DND-41 (cell line): ENCODE data around the gene SYCP2.

Experiments
- ATAC-seq: fragments of 200-7000 bp; cut with Tn5 transposase; 3 replicates; pipeline ENCODE4 v1.9.1; 2021; ENCODE audit warnings: low read depth; ENCODE audit not compliant: insufficient read depth
- DNase-seq: peaks from one replicate; pipeline ENCODE4 v3.0.0-alpha.2; 2020
- H2AFZ ChIP-seq: 2 replicates; pipeline ENCODE4 v1.6.0; 2012; ENCODE audit warnings: low read depth, low read length
- H3K27ac ChIP-seq: 2 replicates; pipeline ENCODE4 v1.5.1; 2012; ENCODE audit warnings: low read length, inconsistent platforms
- H3K27me3 ChIP-seq: fragments of 200-600 bp; sonication (generic); 2 replicates; pipeline ENCODE4 v1.6.0; 2012; ENCODE audit warnings: low read length, mild to moderate bottlenecking, inconsistent platforms; ENCODE audit not compliant: insufficient read depth, poor library complexity
- H3K36me3 ChIP-seq: 2 replicates; pipeline ENCODE4 v1.5.1; 2012; ENCODE audit warnings: low read length, inconsistent platforms; ENCODE audit not compliant: insufficient read depth
- H3K4me1 ChIP-seq: 2 replicates; pipeline ENCODE4 v1.5.1; 2012; ENCODE audit warnings: mild to moderate bottlenecking, low read length; ENCODE audit not compliant: insufficient read depth
- H3K4me2 ChIP-seq: 2 replicates; pipeline ENCODE4 v1.6.0; 2012; ENCODE audit warnings: mild to moderate bottlenecking, moderate library complexity, low read length, inconsistent platforms; ENCODE audit not compliant: insufficient read depth
- H3K4me3 ChIP-seq, 2 experiments: fragments of 200-600 bp in 1 of 2; shearing (Covaris generic) in 1 of 2; 2 replicates each; pipeline ENCODE4 v1.5.1; 2012 to 2016; ENCODE audit warnings: inconsistent platforms in 2 of 2, low read length in 2 of 2, mild to moderate bottlenecking in 2 of 2, low read depth in 1 of 2, moderate library complexity in 1 of 2
- H3K79me2 ChIP-seq: 2 replicates; pipeline ENCODE4 v1.6.0; 2012; ENCODE audit warnings: low read length, inconsistent platforms; ENCODE audit not compliant: insufficient read depth
- H3K9ac ChIP-seq: 2 replicates; pipeline ENCODE4 v1.6.0; 2012; ENCODE audit warnings: low read depth, mild to moderate bottlenecking, inconsistent platforms, low read length, moderate library complexity
- H3K9me3 ChIP-seq: 2 replicates; pipeline ENCODE4 v1.5.1; 2012; ENCODE audit warnings: low read length, moderate library complexity, mild to moderate bottlenecking, inconsistent platforms; ENCODE audit not compliant: insufficient read depth, severe bottlenecking
- H4K20me1 ChIP-seq: 2 replicates; pipeline ENCODE4 v1.6.0; 2012; ENCODE audit warnings: low read length; ENCODE audit not compliant: insufficient read depth
- CTCF ChIP-seq: IDR thresholded peaks from 2 replicates; pipeline ENCODE4 v1.5.1; 2012; ENCODE audit warnings: borderline replicate concordance, low read length, moderate library complexity, mild to moderate bottlenecking; ENCODE audit not compliant: poor library complexity, severe bottlenecking; ENCODE audit errors: extremely low read depth
- EZH2 ChIP-seq: IDR thresholded peaks from 3 replicates; pipeline ENCODE4 v1.6.1; 2012; ENCODE audit warnings: borderline replicate concordance, low read depth, mild to moderate bottlenecking, moderate library complexity, low read length, inconsistent platforms; ENCODE audit not compliant: severe bottlenecking

Gene SYCP2

DNA sequence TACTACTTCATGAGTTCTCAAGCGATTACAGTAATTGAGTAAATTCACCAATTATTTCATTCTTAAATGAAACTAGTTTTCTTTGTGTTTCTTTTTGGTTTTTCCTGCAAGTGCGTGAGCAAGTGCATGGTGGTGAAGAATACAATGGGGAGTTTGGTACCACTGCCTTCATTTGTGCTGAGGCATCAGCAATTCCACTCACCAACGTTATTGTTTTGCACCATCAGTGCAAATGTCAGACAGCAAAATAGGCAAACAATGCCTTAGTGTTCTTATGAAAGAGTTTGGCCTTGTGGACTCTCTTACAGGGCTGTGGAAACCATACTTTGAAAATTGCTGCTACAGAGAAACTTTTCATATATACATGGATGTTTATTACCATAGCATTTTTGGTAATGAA, 33.0 kb upstream of the SYCP2 start:
- Histone ChIP-seq H3K27me3 (no peaks in the 10 kb centered on the region), H3K4me2 (no peak overlapping the region), H4K20me1 (no peaks in the 10 kb centered on the region), H3K36me3 (no peaks in the 10 kb centered on the region), H3K4me1 (no peaks in the 10 kb centered on the region), H3K79me2 (no peaks in the 10 kb centered on the region), H3K27ac (no peak overlapping the region), H3K9ac (no peak overlapping the region), H2AFZ (no peak overlapping the region), H3K9me3 (no peaks in the 10 kb centered on the region), H3K4me3 (no peak overlapping the region)
- no peak for ATAC-seq
- DNase-seq: no peak
- TF ChIP-seq CTCF (no peak), EZH2 (no peak)

DNA sequence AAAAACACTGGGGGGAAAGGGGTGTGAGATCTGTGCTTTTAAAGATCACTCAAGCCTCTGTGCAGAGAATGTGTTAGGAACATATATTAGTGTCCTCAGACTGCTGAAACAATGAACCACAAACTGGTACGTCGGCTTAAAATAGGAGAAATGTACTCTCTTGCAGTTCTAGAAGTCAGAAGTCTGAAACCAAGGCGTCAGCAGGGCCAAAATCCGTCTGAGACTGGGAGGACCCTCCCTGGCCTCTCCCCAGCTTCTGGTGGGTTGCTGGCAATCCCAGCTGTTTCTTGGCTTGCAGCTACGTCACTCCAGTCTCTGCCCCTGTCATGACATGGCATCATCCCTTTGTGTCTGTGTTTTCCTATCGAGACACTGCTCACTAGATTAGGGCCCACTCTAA, 28.7 kb upstream of the SYCP2 start:
- no peaks in the 10 kb centered on the region for H3K4me1 ChIP-seq
- TF ChIP-seq EZH2 (no peak), CTCF (no peak)
- H3K27me3 ChIP-seq: no peaks in the 10 kb centered on the region
- no peaks in the 10 kb centered on the region for H3K36me3 ChIP-seq
- H3K9ac ChIP-seq: no peak overlapping the region
- no peaks in the 10 kb centered on the region for H3K9me3 ChIP-seq
- H3K4me2 ChIP-seq: no peak overlapping the region
- no peak overlapping the region for H2AFZ ChIP-seq
- no peak for DNase-seq
- H3K27ac ChIP-seq: no peak overlapping the region
- H3K79me2 ChIP-seq: no peaks in the 10 kb centered on the region
- H4K20me1 ChIP-seq: no peaks in the 10 kb centered on the region
- no peak overlapping the region for H3K4me3 ChIP-seq
- ATAC-seq: no peak

DNA sequence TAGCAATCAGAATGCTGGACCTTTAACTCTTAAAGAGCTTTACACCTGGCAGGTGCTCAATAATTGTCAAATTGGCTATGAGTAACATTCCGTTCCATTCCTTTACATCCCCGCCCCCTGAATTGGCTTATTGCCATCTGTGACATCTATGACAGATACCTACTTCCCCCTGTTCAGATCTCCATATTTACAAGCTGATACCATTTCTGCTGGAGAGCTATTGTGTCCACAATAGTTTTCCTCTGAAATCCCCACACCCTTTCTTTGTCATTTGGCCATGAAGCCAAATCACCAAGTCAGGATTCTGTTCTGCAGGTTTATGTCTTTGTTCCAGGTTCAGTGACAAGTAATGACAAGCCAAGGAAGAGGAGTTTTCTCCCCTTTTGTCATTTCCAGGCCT, 28.0 kb upstream of the SYCP2 start:
- Histone ChIP-seq H3K36me3 (no peaks in the 10 kb centered on the region), H3K4me3 (no peak overlapping the region)

More for the DNA sequence above, 28.0 kb upstream of the SYCP2 start:
- no peaks in the 10 kb centered on the region for H3K4me1 ChIP-seq
- ATAC-seq: no peak
- no peaks in the 10 kb centered on the region for H3K9me3 ChIP-seq
- no peak overlapping the region for H2AFZ ChIP-seq
- no peak for DNase-seq
- H4K20me1 ChIP-seq: no peaks in the 10 kb centered on the region
- no peak for TF ChIP-seq EZH2
- TF ChIP-seq CTCF: no peak
- no peak overlapping the region for H3K27ac ChIP-seq
- no peaks in the 10 kb centered on the region for H3K79me2 ChIP-seq
- no peak overlapping the region for H3K4me2 ChIP-seq
- no peak overlapping the region for H3K9ac ChIP-seq
- no peaks in the 10 kb centered on the region for H3K27me3 ChIP-seq
